H1 (cell line): Measurements from ENCODE around the gene RRP1.

Experiments used
- BCL11A ChIP-seq, 2 experiments: IDR thresholded peaks; one replicate each; pipeline ENCODE4 v1.6.1; 2011; ENCODE audit warnings: low read depth in 2 of 2, low read length in 2 of 2, mild to moderate bottlenecking in 2 of 2
- EP300 ChIP-seq, 2 experiments: IDR thresholded peaks; 1 replicate in 1 of 2; 2 replicates in 1 of 2; pipeline ENCODE4 v1.6.1; 2011 to 2012; ENCODE audit warnings: low read depth in 2 of 2, low read length in 2 of 2, mild to moderate bottlenecking in 2 of 2, borderline replicate concordance in 1 of 2, inconsistent platforms in 1 of 2, moderate library complexity in 1 of 2
- EZH2 ChIP-seq: fragments of 200-600 bp; sonication (generic); IDR thresholded peaks from 2 replicates; pipeline ENCODE4 v1.7.1; 2012; ENCODE audit warnings: low read depth, mild to moderate bottlenecking, moderate library complexity, low read length, inconsistent platforms; ENCODE audit not compliant: severe bottlenecking
- JUND ChIP-seq: IDR thresholded peaks from 2 replicates; pipeline ENCODE4 v1.6.1; 2011; ENCODE audit warnings: mild to moderate bottlenecking, improper control_type of control experiment, low read length
- POLR2A ChIP-seq, 2 experiments: IDR thresholded peaks; 1 replicate in 1 of 2; 2 replicates in 1 of 2; pipeline ENCODE4 v1.6.1; 2011; ENCODE audit warnings: low read depth in 2 of 2, low read length in 2 of 2, mild to moderate bottlenecking in 2 of 2; ENCODE audit errors: control extremely low read depth in 1 of 2
- TF ChIP-seq, protein P1 (sequence below), 3 experiments: IDR thresholded peaks; 1 replicate in 2 of 3; 2 replicates in 1 of 3; pipeline versions ENCODE4 v1.5.1 to v1.6.1; 2011; ENCODE audit warnings: low read length in 3 of 3, mild to moderate bottlenecking in 3 of 3, inconsistent platforms in 2 of 3, low read depth in 1 of 3, moderate library complexity in 1 of 3; ENCODE audit not compliant: insufficient read depth in 1 of 3; ENCODE audit errors: control extremely low read depth in 1 of 3
- TF ChIP-seq, protein P2 (sequence below): IDR thresholded peaks from 2 replicates; pipeline ENCODE4 v1.6.1; 2011; ENCODE audit warnings: low read depth, mild to moderate bottlenecking, low read length; ENCODE audit not compliant: insufficient read depth

DNA sequence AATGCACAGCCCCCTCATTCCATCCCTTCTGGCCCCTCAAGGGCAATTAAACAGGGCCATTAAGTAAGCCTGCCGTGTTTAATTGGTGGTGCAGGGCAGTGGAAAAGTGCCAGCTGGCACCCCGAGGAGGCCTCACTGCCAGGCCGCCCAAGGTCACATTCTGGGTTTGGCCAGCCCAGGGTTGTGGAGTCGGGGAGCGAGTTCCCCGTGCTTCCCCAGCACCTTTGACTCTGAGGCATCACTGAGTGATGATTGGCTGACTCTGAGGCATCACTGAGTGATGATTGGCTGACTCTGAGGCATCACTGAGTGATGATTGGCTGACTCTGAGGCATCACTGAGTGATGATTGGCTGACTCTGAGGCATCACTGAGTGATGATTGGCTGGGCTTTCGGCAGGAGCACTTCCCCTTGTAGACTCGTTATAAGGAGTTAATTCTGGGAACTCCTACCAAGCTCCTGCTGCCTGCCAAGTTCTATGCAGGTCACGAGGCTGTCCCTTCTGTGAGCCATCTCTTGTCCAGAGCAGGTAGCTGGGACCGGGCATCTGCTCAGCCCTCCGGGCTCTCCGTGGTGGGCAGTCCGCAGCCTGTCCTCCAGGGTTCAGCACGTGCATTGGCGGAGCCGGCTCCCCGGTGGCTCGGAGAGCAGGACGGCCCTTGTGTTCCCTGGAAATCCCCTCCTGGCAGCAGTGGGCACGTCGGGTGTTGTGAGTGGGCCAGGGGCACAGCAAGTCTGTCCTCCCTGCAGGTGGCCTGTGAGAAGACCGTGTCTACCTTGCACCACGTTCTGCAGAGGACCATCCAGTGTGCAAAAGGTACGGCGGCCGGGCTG, 34.2 kb upstream of the RRP1 start:
- TF ChIP-seq POLR2A (IDR thresholded peaks at IDR 0.05; ENCODE audit: control extremely low read depth in 1 of 2, low read depth in 2 of 2, low read length in 2 of 2) (no peak), JUND (no peak), BCL11A (IDR thresholded peaks at IDR 0.05; ENCODE audit: low read depth in 2 of 2, low read length in 2 of 2) (no peak), EZH2 (no peak), EP300 (IDR thresholded peaks at IDR 0.05; ENCODE audit: borderline replicate concordance in 1 of 2, low read depth in 2 of 2, low read length in 2 of 2) (no peak)
- TF ChIP-seq, protein P1, sequence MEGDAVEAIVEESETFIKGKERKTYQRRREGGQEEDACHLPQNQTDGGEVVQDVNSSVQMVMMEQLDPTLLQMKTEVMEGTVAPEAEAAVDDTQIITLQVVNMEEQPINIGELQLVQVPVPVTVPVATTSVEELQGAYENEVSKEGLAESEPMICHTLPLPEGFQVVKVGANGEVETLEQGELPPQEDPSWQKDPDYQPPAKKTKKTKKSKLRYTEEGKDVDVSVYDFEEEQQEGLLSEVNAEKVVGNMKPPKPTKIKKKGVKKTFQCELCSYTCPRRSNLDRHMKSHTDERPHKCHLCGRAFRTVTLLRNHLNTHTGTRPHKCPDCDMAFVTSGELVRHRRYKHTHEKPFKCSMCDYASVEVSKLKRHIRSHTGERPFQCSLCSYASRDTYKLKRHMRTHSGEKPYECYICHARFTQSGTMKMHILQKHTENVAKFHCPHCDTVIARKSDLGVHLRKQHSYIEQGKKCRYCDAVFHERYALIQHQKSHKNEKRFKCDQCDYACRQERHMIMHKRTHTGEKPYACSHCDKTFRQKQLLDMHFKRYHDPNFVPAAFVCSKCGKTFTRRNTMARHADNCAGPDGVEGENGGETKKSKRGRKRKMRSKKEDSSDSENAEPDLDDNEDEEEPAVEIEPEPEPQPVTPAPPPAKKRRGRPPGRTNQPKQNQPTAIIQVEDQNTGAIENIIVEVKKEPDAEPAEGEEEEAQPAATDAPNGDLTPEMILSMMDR (IDR thresholded peaks at IDR 0.05; ENCODE audit: control extremely low read depth in 1 of 3, insufficient read depth in 1 of 3, low read depth in 1 of 3, low read length in 3 of 3), result no peak
- TF ChIP-seq, protein P2, sequence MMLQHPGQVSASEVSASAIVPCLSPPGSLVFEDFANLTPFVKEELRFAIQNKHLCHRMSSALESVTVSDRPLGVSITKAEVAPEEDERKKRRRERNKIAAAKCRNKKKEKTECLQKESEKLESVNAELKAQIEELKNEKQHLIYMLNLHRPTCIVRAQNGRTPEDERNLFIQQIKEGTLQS, result no peak
